Fibroblast of the aortic adventitia (primary cell): ENCODE results near the gene TCF4. TPM values are rescaled to one million over a fixed set of nuclear protein-coding genes. Genes with fewer than 3 reads are reported as not detected.

ENCODE experiments used
- DNase-seq: peaks from one replicate; pipeline ENCODE4 v3.0.0-alpha.2; 2010; ENCODE audit warnings: low read depth
- H3K4me3 ChIP-seq: 2 replicates; pipeline ENCODE4 v1.5.1; 2011; ENCODE audit warnings: low read depth, mild to moderate bottlenecking, control low read depth, low read length, moderate library complexity
- total RNA-seq: library from RNA; depleted of rRNA; stranded (reverse); fragments of >200 nt; gene quantifications from 2 replicates; pipeline ENCODE4 v1.2.3, GENCODE V29; 2012; ENCODE audit warnings: low replicate concordance
- TF ChIP-seq, protein P1 (sequence below): IDR thresholded peaks from 2 replicates; pipeline ENCODE4 v1.5.1; 2011; ENCODE audit warnings: mild to moderate bottlenecking, low read length, control low read depth, inconsistent platforms; ENCODE audit not compliant: insufficient read depth

Gene TCF4
- total RNA-seq, 1 donor, result 105 TPM

DNA sequence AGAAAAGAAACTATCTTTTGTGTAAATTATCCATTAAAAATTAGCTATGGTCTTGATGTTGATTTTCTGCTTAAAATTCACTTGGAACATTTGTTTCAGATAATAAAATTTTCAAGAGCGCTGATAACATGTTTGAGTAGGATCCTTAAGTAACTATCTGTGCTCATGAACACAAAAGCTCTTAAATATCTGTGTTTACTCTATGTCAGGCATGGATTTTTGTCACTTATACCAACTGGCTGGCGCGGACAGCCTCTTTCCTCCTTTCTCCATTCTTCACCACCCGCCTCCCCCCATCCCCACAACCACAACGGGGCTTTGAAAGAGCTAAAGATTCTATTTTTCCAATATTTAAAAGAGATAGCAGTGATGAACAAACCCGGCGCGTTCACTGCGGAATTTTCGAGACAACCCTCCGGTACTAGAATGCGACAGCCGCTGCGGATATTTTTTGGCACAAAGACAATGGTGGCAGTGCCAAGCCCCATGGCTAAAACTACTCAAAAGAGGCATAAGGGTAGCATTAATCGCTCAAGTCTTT is 181.5 kb downstream of the TCF4 start:
- no peak for DNase-seq
- no peak overlapping the region for H3K4me3 ChIP-seq
- TF ChIP-seq, protein P1, sequence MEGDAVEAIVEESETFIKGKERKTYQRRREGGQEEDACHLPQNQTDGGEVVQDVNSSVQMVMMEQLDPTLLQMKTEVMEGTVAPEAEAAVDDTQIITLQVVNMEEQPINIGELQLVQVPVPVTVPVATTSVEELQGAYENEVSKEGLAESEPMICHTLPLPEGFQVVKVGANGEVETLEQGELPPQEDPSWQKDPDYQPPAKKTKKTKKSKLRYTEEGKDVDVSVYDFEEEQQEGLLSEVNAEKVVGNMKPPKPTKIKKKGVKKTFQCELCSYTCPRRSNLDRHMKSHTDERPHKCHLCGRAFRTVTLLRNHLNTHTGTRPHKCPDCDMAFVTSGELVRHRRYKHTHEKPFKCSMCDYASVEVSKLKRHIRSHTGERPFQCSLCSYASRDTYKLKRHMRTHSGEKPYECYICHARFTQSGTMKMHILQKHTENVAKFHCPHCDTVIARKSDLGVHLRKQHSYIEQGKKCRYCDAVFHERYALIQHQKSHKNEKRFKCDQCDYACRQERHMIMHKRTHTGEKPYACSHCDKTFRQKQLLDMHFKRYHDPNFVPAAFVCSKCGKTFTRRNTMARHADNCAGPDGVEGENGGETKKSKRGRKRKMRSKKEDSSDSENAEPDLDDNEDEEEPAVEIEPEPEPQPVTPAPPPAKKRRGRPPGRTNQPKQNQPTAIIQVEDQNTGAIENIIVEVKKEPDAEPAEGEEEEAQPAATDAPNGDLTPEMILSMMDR, result no peak

DNA sequence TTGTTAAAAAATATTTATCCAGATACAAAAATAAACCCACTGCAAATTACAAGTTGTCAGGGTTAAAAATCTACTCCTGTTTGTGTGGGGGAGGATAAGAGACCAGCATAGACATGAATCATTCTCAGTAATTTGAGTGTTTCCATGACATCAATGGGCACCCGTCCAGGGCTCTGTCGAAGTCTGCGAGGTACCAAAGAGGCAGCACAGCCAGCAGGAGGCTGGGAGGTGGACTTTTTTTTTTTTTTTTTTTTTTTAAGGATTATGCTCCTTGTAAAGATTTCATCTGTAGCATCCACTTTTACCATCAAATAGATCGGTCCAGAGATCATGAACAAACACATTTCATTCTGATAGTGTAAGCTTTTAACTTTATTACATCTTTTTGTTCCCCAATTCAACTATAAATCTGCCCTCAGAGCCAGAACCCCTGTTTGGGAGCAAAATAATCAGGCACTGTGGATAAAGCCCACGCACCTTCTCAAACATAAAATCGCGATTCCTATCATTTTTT is 182.0 kb downstream of the TCF4 start:
- H3K4me3 ChIP-seq, result no peak overlapping the region
- peak; percentile 96 for DNase-seq
- TF ChIP-seq, protein P1, result peak; percentile 31

DNA sequence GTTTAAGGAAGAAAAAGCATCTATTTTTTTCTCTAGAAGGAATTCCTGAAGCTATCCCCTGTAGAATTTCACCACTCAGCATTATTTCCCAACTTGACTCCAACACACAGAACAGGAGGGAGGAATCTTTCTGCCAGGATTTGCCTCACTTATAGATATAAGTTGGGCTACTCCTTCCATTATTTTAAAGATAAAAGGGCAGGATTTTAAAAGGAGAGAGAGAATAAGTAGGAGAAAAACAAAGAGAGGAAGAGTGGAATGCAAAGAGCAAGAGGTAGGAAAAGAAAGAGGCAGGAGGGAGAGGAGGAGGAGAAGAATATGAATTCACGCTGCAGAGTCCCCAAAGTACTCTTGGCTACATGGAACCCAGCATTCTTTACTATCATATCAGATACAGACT is 182.5 kb downstream of the TCF4 start:
- TF ChIP-seq, protein P1, result no peak
- H3K4me3 ChIP-seq, result peak overlapping the region; percentile 29

DNA sequence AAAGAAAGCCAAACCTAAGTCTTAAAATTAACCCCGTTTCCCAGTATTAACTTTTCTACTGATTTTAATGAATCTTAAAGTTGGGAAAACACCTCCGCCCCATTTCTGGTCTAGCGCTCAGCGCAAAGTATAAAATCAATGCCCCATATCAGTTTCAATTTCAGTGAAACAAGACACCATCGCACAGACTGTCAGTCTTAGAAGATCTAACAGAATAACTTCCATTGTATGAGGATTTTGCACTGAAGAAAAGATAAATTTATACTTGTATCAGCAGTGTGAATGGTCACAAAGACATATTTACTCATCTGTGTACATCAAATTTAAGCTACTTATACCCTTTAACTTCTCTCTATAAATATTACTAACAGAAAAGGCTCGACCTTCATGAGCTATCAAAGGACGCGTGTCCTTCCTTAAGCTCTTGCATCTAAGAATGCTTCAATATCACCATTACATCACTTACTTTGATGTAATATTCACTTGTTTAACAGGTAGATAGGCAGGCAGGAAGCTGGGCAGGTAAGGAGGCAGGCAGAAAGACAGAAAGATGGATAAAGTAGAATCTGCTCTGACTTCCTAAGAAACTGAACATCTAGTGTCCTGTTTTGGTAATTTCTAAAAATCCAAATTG is 183.0 kb downstream of the TCF4 start:
- no peak for DNase-seq
- no peak overlapping the region for H3K4me3 ChIP-seq
- TF ChIP-seq, protein P1, result no peak

More for the DNA sequence above, 182.5 kb downstream of the TCF4 start:
- peak; percentile 71 for DNase-seq

DNA sequence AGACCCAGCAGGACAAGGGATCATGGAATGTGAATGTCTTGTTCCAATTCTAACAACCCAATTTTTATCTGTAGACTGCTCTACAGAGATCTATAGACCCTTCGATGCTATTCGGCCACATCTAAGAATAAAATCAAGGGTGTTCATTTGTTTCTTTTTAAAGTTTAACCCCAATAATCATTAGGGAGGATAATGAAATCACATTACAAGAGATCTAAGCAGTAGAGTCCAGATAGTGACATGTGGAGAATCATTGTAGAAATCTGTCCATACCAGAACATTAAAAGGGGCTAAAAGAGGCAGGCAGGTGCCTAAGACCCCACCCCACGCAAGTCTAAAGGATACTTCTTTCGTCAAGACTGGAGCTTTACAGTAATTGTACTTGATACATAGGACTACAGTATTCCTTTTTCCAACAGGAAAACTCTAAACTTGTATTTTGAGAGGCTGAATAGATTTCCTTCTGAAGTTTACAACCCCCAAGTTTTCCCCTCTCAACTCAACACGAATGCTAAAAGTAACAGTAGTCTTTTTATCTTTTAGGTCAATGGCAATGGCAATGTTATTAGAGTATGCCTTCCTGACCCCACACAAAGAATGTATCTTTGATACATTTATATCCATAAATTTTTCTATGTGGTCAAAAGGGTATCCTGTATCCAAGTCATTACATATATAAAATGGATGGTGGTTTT is 183.7 kb downstream of the TCF4 start:
- no peak overlapping the region for H3K4me3 ChIP-seq
- DNase-seq, result no peak
- TF ChIP-seq, protein P1, result no peak

DNA sequence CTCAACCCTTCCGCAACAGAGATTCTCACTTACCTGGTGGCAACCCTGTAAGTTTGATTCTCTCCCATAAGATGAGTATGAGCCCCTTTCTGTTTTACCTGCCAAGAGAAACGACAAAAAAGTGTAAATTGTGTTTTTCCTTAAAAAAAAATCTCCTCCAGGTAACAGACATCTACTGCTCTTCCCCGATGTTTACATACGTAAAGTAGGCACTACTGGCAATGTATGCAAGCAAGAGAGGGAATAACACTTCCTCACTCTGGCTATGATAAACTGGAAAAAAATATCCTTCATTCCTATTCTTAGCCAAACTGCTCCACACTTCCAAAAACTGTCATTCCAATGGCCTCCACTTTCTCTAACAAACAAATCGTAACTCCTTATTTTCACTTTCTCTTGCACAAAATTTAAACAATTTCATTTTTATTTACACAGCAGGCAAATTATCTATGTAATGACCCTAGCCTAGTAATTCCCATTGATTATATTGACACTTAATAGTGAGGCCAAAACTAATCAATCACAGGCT is 184.5 kb downstream of the TCF4 start:
- TF ChIP-seq, protein P1, result no peak
- peak; percentile 57 for DNase-seq
- peak overlapping the region; percentile 58 for H3K4me3 ChIP-seq
